Superior temporal gyrus (tissue), 1 donor: ENCODE data around the gene MLXIP.
"Not testable (repeated sequence)": the region's sequence is repeated elsewhere in the genome, so short reads cannot be mapped to it uniquely, and the experiment has no call there.

Experiments used
- DNase-seq: peaks from one replicate; pipeline ENCODE4 v3.0.0-alpha.2; 2016; ENCODE audit errors: extremely low spot score

Gene MLXIP

GRCh38 chr12:122078141-122079032 lies at the start of gene MLXIP:
MLXIP (plus strand) TSS chr12:122078756; CDS start chr12:122078854, 98 bp downstream.
- DNase-seq, result peak; percentile 96

GRCh38 chr12:122028905-122029560 lies 49.5 kb upstream of the MLXIP start:
- no peak for DNase-seq

- no peak for DNase-seq
Observed at GRCh38 chr12:122029620-122030423, 48.7 kb upstream of the MLXIP start.

- DNase-seq, result no peak
Observed at GRCh38 chr12:122030424-122031035, 48.0 kb upstream of the MLXIP start.

GRCh38 chr12:122031342-122032216 lies 47.0 kb upstream of the MLXIP start:
- no peak for DNase-seq

- DNase-seq, result no peak
Observed at GRCh38 chr12:122032580-122032979, 46.0 kb upstream of the MLXIP start.

- no peak for DNase-seq
Observed at GRCh38 chr12:122035292-122035691, 43.3 kb upstream of the MLXIP start.

GRCh38 chr12:122036153-122036552 lies 42.4 kb upstream of the MLXIP start:
- DNase-seq, result no peak

- DNase-seq, result no peak
Observed at GRCh38 chr12:122040579-122041386, 37.8 kb upstream of the MLXIP start.

GRCh38 chr12:122041458-122041857 lies 37.1 kb upstream of the MLXIP start:
- not testable (repeated sequence) for DNase-seq

- no peak for DNase-seq
Observed at GRCh38 chr12:122042910-122043309, 35.6 kb upstream of the MLXIP start.

GRCh38 chr12:122043476-122043875 lies 35.1 kb upstream of the MLXIP start:
- no peak for DNase-seq

GRCh38 chr12:122045262-122045661 lies 33.3 kb upstream of the MLXIP start:
- DNase-seq, result no peak

GRCh38 chr12:122046145-122046544 lies 32.4 kb upstream of the MLXIP start:
- no peak for DNase-seq

- no peak for DNase-seq
Observed at GRCh38 chr12:122048151-122048550, 30.4 kb upstream of the MLXIP start.

GRCh38 chr12:122049827-122050226 lies 28.7 kb upstream of the MLXIP start:
- no peak for DNase-seq

- DNase-seq, result no peak
Observed at GRCh38 chr12:122050706-122051105, 27.9 kb upstream of the MLXIP start.

- DNase-seq, result no peak
Observed at GRCh38 chr12:122051231-122051876, 27.2 kb upstream of the MLXIP start.

- DNase-seq, result no peak
Observed at GRCh38 chr12:122052285-122052684, 26.3 kb upstream of the MLXIP start.
